ENCODE results near the gene CCDC121.

The CCDC121 gene

GRCh38 chr2:27582129-27582694 lies 46.6 kb downstream of the CCDC121 start:
- no peak for DNase-seq (ENCODE audit: low spot score)

GRCh38 chr2:27581417-27582128 lies 47.2 kb downstream of the CCDC121 start:
- no peak for DNase-seq (ENCODE audit: low spot score)

Measured in hematopoietic multipotent progenitor cell treated with erythropoietin and hydrocortisone succinate and interleukin-3 and kit ligand, for 17 days (in vitro differentiated cells).